SH-SY5Y (cell line): ENCODE results near the gene CPSF4L.

Source experiments
- GATA2 ChIP-seq: IDR thresholded peaks from 2 replicates; pipeline ENCODE4 v1.6.1; 2011; ENCODE audit warnings: mild to moderate bottlenecking, low read depth, low read length
- GATA3 ChIP-seq: IDR thresholded peaks from 2 replicates; pipeline ENCODE4 v1.6.1; 2011; ENCODE audit warnings: low read depth, mild to moderate bottlenecking, low read length, moderate library complexity

DNA sequence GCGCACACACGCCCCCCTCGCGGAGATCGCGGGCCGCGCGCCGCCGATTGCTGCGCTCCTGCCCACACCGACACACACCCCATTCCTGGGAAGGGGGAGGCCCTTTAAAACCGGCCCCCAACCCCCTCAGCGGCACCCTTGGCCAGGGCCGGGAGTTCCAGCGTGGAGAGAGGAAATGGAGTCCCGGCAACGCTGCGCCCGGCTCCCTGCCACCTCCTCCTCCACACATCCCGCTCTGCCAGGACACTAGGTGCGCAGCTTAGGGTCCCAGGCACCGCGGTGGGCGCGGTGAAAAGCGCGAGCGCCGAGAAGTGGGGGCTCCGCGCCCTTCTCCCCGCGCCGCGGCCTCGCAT is 49.7 kb upstream of the CPSF4L start:
- TF ChIP-seq GATA2 (no peak), GATA3 (no peak)
